Endothelial cell of umbilical vein (primary cell): ENCODE results near the gene TOMM40. TPM values are rescaled to one million over a fixed set of nuclear protein-coding genes. Genes with fewer than 3 reads are reported as not detected.

ENCODE experiments used
- BruUV-seq: library from RNA; stranded (reverse); fragments of 400-500 nt; replicated peaks from 2 replicates; lab custom pipeline; 2021; lab: Mats Ljungman, UMichigan
- CTCF ChIA-PET: fragments of 300-600, 350-600 bp; sonication (Branson Sonifier 250); formaldehyde crosslinking; loops from one replicate; lab custom pipeline; 2021; ENCODE audit warnings: antibody characterized with exemption, inconsistent platforms; lab: Charles Lee
- POLR2A ChIA-PET: fragments of 300-600, 350-600 bp; sonication (Branson Sonifier 250); formaldehyde crosslinking; loops from one replicate; lab custom pipeline; 2021; ENCODE audit warnings: antibody characterized with exemption, inconsistent platforms; lab: Charles Lee
- DNase-seq: peaks from one replicate; pipeline ENCODE4 v3.0.0-alpha.2; 2011; ENCODE audit warnings: low read depth, low spot score
- FAIRE-seq: peaks from 2 replicates; lab custom pipeline; 2011; peaks lifted over from hg19 to GRCh38; lab: Jason Lieb, UNC
- H2AFZ ChIP-seq: 2 replicates; pipeline ENCODE4 v1.6.0; 2012; ENCODE audit warnings: low read depth, low read length, control low read depth, inconsistent platforms
- H3K27ac ChIP-seq: 2 replicates; pipeline ENCODE4 v1.5.1; 2011; ENCODE audit warnings: low read depth, mild to moderate bottlenecking, control low read depth, low read length, moderate library complexity; ENCODE audit not compliant: insufficient read depth
- H3K27me3 ChIP-seq, 2 experiments: 2 replicates each; pipeline versions ENCODE4 v1.6.0 to v1.6.1; 2011; ENCODE audit warnings: low read length in 2 of 2, mixed read lengths in 1 of 2; ENCODE audit not compliant: control insufficient read depth in 2 of 2, insufficient read depth in 2 of 2
- H3K36me3 ChIP-seq, 2 experiments: 2 replicates in 1 of 2; 3 replicates in 1 of 2; pipeline ENCODE4 v1.5.1; 2011; ENCODE audit warnings: low read length in 2 of 2, mild to moderate bottlenecking in 1 of 2, moderate library complexity in 1 of 2; ENCODE audit not compliant: control insufficient read depth in 2 of 2, insufficient read depth in 2 of 2; ENCODE audit errors: extremely low read depth in 1 of 2
- H3K4me1 ChIP-seq: 3 replicates; pipeline ENCODE4 v1.5.1; 2011; ENCODE audit warnings: mild to moderate bottlenecking, low read length; ENCODE audit not compliant: control insufficient read depth, insufficient read depth; ENCODE audit errors: extremely low read depth
- H3K4me2 ChIP-seq: 2 replicates; pipeline ENCODE4 v1.6.1; 2011; ENCODE audit warnings: low read length, control low read depth, mixed read lengths; ENCODE audit not compliant: insufficient read depth
- H3K4me3 ChIP-seq, 3 experiments: fragments of 200-600 bp in 1 of 3; sonication (generic), shearing (Covaris generic) in 1 of 3; replicated peaks in 1 of 3; 2 replicates each; pipeline ENCODE4 v1.5.1; 2011 to 2016; ENCODE audit warnings: control low read depth in 3 of 3, low read length in 3 of 3, mild to moderate bottlenecking in 2 of 3, inconsistent platforms in 1 of 3, low read depth in 1 of 3, moderate library complexity in 1 of 3; ENCODE audit not compliant: insufficient read depth in 1 of 3
- H3K79me2 ChIP-seq: 2 replicates; pipeline ENCODE4 v1.6.0; 2012; ENCODE audit warnings: low read length, inconsistent platforms; ENCODE audit not compliant: control insufficient read depth, insufficient read depth
- H3K9ac ChIP-seq: replicated peaks from 2 replicates; pipeline ENCODE3; 2011; ENCODE audit warnings: low read length, control low read depth; ENCODE audit not compliant: insufficient read depth; ENCODE audit errors: extremely low read depth
- H3K9me1 ChIP-seq: replicated peaks from 3 replicates; pipeline ENCODE4 v1.6.0; 2011; ENCODE audit warnings: mild to moderate bottlenecking, low read length; ENCODE audit not compliant: control insufficient read depth, insufficient read depth; ENCODE audit errors: extremely low read depth
- H3K9me3 ChIP-seq: replicated peaks from 2 replicates; pipeline ENCODE4 v1.5.1; 2012; ENCODE audit warnings: low read length, inconsistent platforms; ENCODE audit not compliant: control insufficient read depth, insufficient read depth
- H4K20me1 ChIP-seq: replicated peaks from 2 replicates; pipeline ENCODE3; 2011; ENCODE audit warnings: mild to moderate bottlenecking, low read length; ENCODE audit not compliant: control insufficient read depth, insufficient read depth; ENCODE audit errors: extremely low read depth
- EZH2 ChIP-seq: IDR thresholded peaks from 2 replicates; pipeline ENCODE4 v1.6.1; 2012; ENCODE audit warnings: borderline replicate concordance, low read depth, mild to moderate bottlenecking, moderate library complexity, low read length, inconsistent platforms; ENCODE audit not compliant: severe bottlenecking
- JUN ChIP-seq: IDR thresholded peaks from 2 replicates; pipeline ENCODE4 v1.6.1; 2011; ENCODE audit warnings: borderline replicate concordance, low read depth; ENCODE audit not compliant: insufficient read length, insufficient read depth
- MAX ChIP-seq: IDR thresholded peaks from 2 replicates; pipeline ENCODE4 v1.6.1; 2011; ENCODE audit not compliant: insufficient read depth, insufficient read length
- POLR2A ChIP-seq: IDR thresholded peaks from 2 replicates; pipeline ENCODE4 v1.6.1; 2012; ENCODE audit warnings: low read depth, mild to moderate bottlenecking, control low read depth, low read length
- dilution Hi-C: fragments of 300-500 bp; cut with MboI; formaldehyde crosslinking; loops from one replicate; pipeline ENCODE4 v1.15.0; 2019; ENCODE audit warnings: low sequenced_read_pairs; ENCODE audit not compliant: extremely low pct_ligation_motif_present
- intact Hi-C: fragments of 100-400 bp; cut with micrococcal nuclease; formaldehyde crosslinking; loops from one replicate; pipeline ENCODE4 v1.10.0; 2022
- polyA plus RNA-seq, 4 experiments: library from polyadenylated mRNA; depleted of rRNA in 3 of 4; stranded (reverse) in 3 of 4; unstranded in 1 of 4; fragments of >200 nt; gene quantifications; 2 replicates each; pipeline versions ENCODE4 v1.2.1 to v1.2.3, GENCODE V29; 2011 to 2012; ENCODE audit warnings: missing spikeins in 1 of 4
- total RNA-seq: library from RNA; stranded (reverse); gene quantifications from 2 replicates; pipeline ENCODE4 v1.2.3, GENCODE V29; 2021
- TF ChIP-seq, protein P1 (sequence below), 2 donors: IDR thresholded peaks; 1 replicate in 1 of 2; 2 replicates in 1 of 2; pipeline ENCODE4 v1.5.1; 2011; ENCODE audit warnings: low read length in 2 of 2, mild to moderate bottlenecking in 2 of 2, moderate library complexity in 2 of 2, control low read depth in 1 of 2, inconsistent platforms in 1 of 2, low read depth in 1 of 2; ENCODE audit not compliant: insufficient read depth in 1 of 2; ENCODE audit errors: extremely low read depth in 1 of 2

Gene TOMM40
- total and polyA plus RNA-seq, 2 donors (not counting 3 experiments of a cell fraction or from before 2014, with no cell fraction given), result 71.8 to 90.7 TPM

GRCh38 chr19:44943801-44944249 is 52.8 kb downstream of the TOMM40 start:
- Histone ChIP-seq H3K9ac (no peak overlapping the region), H3K36me3 (no peaks in the 10 kb centered on the region), H4K20me1 (no peaks in the 10 kb centered on the region), H3K79me2 (no peaks in the 10 kb centered on the region), H3K27me3 (no peaks in the 10 kb centered on the region), H3K4me3 (no peak overlapping the region), H3K9me3 (no peaks in the 10 kb centered on the region), H3K4me1 (no peaks in the 10 kb centered on the region), H3K9me1 (no peaks in the 10 kb centered on the region), H2AFZ (no peak overlapping the region), H3K4me2 (no peak overlapping the region), H3K27ac (no peak overlapping the region)
- intact Hi-C loops, result no loop called here
- BruUV-seq, result no TSS peak
- CTCF ChIA-PET, result no interaction called here
- POLR2A ChIA-PET, result no interaction called here
- FAIRE-seq, result no peak
- TF ChIP-seq EZH2, result no peak
- dilution Hi-C loops, result no loop called here
- DNase-seq, result no peak

- no peaks in the 10 kb centered on the region for H3K9me1 ChIP-seq
These were observed 56.1 kb downstream of the TOMM40 start for GRCh38 chr19:44947041-44947581.

More at GRCh38 chr19:44947041-44947581, 56.1 kb downstream of the TOMM40 start:
- no peak for FAIRE-seq
- Histone ChIP-seq H3K79me2 (no peaks in the 10 kb centered on the region), H4K20me1 (no peaks in the 10 kb centered on the region), H3K27me3 (no peaks in the 10 kb centered on the region), H2AFZ (no peak overlapping the region), H3K9ac (no peak overlapping the region), H3K27ac (no peak overlapping the region), H3K4me2 (no peak overlapping the region), H3K36me3 (no peaks in the 10 kb centered on the region), H3K4me3 (no peak overlapping the region), H3K9me3 (no peaks in the 10 kb centered on the region), H3K4me1 (no peaks in the 10 kb centered on the region)
- intact Hi-C loops, result no loop called here
- TF ChIP-seq, protein P1, sequence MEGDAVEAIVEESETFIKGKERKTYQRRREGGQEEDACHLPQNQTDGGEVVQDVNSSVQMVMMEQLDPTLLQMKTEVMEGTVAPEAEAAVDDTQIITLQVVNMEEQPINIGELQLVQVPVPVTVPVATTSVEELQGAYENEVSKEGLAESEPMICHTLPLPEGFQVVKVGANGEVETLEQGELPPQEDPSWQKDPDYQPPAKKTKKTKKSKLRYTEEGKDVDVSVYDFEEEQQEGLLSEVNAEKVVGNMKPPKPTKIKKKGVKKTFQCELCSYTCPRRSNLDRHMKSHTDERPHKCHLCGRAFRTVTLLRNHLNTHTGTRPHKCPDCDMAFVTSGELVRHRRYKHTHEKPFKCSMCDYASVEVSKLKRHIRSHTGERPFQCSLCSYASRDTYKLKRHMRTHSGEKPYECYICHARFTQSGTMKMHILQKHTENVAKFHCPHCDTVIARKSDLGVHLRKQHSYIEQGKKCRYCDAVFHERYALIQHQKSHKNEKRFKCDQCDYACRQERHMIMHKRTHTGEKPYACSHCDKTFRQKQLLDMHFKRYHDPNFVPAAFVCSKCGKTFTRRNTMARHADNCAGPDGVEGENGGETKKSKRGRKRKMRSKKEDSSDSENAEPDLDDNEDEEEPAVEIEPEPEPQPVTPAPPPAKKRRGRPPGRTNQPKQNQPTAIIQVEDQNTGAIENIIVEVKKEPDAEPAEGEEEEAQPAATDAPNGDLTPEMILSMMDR (IDR thresholded peaks at IDR 0.05; ENCODE audit: extremely low read depth in 1 of 2, insufficient read depth in 1 of 2, low read depth in 1 of 2, low read length in 2 of 2), result no peak
- no peak for TF ChIP-seq MAX
- TF ChIP-seq EZH2, result no peak
- no peak for TF ChIP-seq JUN
- no peak for TF ChIP-seq POLR2A
- ChIA-PET POLR2A (no interaction called here), CTCF (interaction anchor here (1.1 kb wide), 1 partner anchor 9 kb away, joined by 4 read pairs; no protein-coding TSS in a partner anchor)
- dilution Hi-C loops, result no loop called here
- no TSS peak for BruUV-seq
- no peak for DNase-seq
